Stimulated activated CD8-positive, alpha-beta memory T cell treated with anti-CD3 and anti-CD28 coated beads, Interleukin-12 subunit alpha, Interleukin-12 subunit beta, amount 100 ng/mL, for 1 hour (primary cell): Measurements from ENCODE around the gene PMEPA1.
"Not testable (repeated sequence)": the region's sequence is repeated elsewhere in the genome, so short reads cannot be mapped to it uniquely, and the experiment has no call there.

Experiments
- DNase-seq: peaks from one replicate; pipeline ENCODE4 v3.0.0-alpha.2; 2020; ENCODE audit warnings: low read depth

PMEPA1 gene

GRCh38 chr20:57649617-57650015 is 60.2 kb downstream of the PMEPA1 start:
- DNase-seq: no peak

- no peak for DNase-seq
Measured at GRCh38 chr20:57648878-57649616, 60.8 kb downstream of the PMEPA1 start.

GRCh38 chr20:57647933-57648785 is 61.7 kb downstream of the PMEPA1 start:
- no peak for DNase-seq

- no peak for DNase-seq
Measured at GRCh38 chr20:57647006-57647932, 62.5 kb downstream of the PMEPA1 start.

- DNase-seq: no peak
Measured at GRCh38 chr20:57638895-57639236, 70.9 kb downstream of the PMEPA1 start.

GRCh38 chr20:57638173-57638894 is 71.5 kb downstream of the PMEPA1 start:
- DNase-seq: no peak

- no peak for DNase-seq
Measured at GRCh38 chr20:57633945-57634491, 75.8 kb downstream of the PMEPA1 start.

GRCh38 chr20:57632286-57632685 is 77.5 kb downstream of the PMEPA1 start:
- no peak for DNase-seq

GRCh38 chr20:57630061-57630460 is 79.8 kb downstream of the PMEPA1 start:
- DNase-seq: no peak

- not testable (repeated sequence) for DNase-seq
Measured at GRCh38 chr20:57629491-57629901, 80.3 kb downstream of the PMEPA1 start.

GRCh38 chr20:57628962-57629308 is 80.9 kb downstream of the PMEPA1 start:
- DNase-seq: not testable (repeated sequence)

- no peak for DNase-seq
Measured at GRCh38 chr20:57628047-57628961, 81.5 kb downstream of the PMEPA1 start.

- no peak for DNase-seq
Measured at GRCh38 chr20:57627339-57627738, 82.5 kb downstream of the PMEPA1 start.

- DNase-seq: no peak
Measured at GRCh38 chr20:57625978-57626377, 83.8 kb downstream of the PMEPA1 start.

- DNase-seq: no peak
Measured at GRCh38 chr20:57625181-57625958, 84.4 kb downstream of the PMEPA1 start.

GRCh38 chr20:57624124-57624523 is 85.7 kb downstream of the PMEPA1 start:
- no peak for DNase-seq

- peak; percentile 51 for DNase-seq
Measured at GRCh38 chr20:57622579-57623381, 87.0 kb downstream of the PMEPA1 start.

- DNase-seq: no peak
Measured at GRCh38 chr20:57622201-57622570, 87.6 kb downstream of the PMEPA1 start.
